GM23248 (cell line): ENCODE measurements around the gene EN1.

Experiments used
- EZH2 ChIP-seq: fragments of 200-600 bp; sonication (generic); IDR thresholded peaks from 2 replicates; pipeline ENCODE4 v1.6.1; 2018; ENCODE audit warnings: antibody characterized with exemption, mild to moderate bottlenecking; ENCODE audit not compliant: insufficient read depth, poor library complexity, severe bottlenecking
- EZH2phosphoT487 ChIP-seq: fragments of 200-600 bp; sonication (generic); IDR thresholded peaks from 2 replicates; pipeline ENCODE4 v1.6.1; 2018; ENCODE audit warnings: antibody characterized with exemption, moderate library complexity, mild to moderate bottlenecking, low read depth; ENCODE audit not compliant: insufficient read depth

GRCh38 chr2:118815314-118815713 is 32.1 kb downstream of the EN1 start:
- no peak for TF ChIP-seq EZH2
- TF ChIP-seq EZH2phosphoT487 = no peak
